ENCODE data around the gene BTBD9.
A peak's percentile ranks its signal among the peaks of the same experiment; 100 is the strongest.
"Not testable (repeated sequence)": the region's sequence is repeated elsewhere in the genome, so short reads cannot be mapped to it uniquely, and the experiment has no call there.

The BTBD9 gene

DNA sequence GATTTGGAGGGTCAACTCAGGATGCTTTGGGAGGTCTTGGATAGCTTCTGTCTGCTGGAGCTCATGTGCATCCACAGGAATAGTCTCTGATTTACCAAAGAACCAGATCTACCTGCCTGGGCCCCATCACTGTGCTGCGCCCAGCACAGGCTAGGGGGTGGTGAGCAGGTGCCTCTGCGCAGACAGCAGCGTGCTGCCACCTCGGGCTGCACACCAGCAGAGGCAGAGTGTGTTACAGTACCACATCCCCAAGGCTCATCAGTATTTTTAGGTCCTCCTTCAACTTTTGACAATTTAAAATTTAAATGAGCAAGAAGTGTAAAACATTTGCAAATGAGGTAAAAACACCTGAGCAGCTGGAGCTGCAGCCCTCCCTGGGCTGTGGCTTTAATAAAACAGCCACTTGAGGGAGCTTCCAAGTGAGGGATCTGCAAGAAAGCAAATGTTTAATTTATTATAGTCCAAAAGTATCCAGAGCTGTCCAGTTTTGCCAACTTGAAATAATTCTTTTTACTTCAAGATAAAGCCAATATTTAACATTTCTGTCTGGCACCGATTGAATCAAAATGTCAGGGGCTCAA lies 495.3 kb downstream of the BTBD9 start:
- DNase-seq (ENCODE audit: low read depth), result no peak

DNA sequence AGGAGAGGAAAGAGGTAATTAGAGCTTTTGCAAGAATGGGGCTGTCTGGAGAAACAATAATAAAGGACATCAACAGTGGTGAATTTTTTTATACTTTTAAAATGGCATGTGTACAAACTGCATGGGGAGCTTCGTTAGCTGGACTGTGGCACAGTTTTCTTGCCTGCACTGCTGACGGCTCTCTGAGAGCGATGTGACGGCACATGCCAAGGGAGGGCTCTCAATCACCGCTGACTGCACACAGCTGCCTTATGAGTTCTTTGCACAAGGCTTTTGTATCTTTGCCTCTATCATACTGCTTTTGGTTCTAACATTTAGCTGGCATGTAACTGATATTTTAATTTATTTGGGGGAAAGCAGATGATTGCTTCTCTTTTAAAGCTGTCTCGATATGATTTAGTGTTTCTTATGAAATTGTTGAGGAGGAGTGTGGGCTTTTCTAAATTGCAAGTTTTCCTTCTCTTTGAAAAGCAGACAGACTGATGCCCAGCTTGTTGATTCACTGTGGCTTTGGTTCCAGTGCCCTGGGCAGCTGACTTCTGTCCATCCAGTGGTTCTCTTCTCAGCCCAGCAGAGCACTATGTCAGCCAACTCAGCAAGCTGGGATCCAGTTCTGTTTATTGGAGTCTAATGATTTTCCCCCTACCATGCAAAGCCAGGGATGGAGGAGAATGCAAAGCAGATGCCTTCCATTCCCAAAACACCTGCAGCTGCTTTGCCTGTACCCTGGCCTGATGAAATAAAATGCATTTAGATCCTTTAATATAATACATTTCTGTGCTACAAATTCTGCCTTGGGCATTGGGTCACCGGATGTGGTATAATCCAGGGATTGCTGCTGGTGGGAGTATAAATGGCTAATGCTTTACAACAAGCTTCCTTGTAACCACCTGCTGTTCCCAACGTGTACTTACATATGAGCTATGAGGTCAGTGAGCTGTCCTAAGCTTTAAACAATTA lies 496.3 kb downstream of the BTBD9 start:
- no peak for DNase-seq (ENCODE audit: low read depth)

DNA sequence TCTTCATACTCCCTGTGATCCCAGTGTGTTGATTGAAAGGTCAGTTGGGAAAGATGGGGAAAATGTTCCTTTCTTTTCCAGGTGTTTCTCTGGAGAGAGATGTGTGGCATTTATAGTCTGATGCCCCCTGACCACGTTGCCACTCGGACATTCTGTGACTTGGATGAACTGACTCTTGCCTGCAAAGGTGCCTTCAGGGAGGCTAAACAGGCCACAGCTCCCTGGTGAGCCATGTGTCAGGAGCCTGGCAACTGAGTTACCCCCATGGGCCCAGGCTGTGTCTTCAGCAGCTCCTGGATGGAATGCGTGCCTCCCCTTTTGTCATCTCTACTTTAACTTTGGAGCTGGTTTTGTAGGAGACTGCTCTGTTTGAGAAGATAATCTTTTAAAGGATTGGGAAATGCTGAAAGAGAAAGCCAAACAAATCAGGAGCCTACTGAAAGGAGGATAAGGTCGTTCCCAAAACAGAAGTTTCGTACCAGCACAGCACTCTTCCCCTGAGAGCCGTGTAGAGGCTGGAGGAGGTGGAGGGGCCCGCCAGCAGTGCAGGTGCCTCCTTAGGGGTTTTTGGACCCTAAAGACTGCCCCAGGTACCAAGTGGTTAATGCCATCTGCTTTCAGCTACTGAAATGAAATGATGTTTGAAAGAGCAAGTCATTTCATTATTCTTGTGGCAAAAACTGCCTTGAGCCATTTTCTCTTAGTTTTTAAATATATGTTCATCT lies 497.4 kb downstream of the BTBD9 start:
- no peak for DNase-seq (ENCODE audit: low read depth)

DNA sequence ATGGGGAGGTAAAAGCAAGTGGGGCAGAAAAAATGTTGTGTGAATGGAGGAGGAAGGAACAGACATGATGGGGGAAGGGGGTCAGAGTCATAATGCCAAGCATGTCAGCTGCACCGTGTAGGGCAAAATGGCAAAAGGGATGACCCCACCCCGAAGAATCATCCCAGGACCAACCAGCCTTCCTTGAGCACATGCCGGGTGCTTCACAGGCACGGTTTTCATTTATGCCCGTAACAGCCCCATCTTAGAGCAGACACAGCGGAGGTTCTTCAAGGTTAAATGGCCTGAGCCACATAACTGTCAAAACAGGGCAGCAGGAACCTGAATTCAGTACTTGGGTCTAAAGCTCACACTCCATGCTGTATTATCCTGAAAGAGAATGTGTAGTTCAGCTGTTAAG lies 498.0 kb downstream of the BTBD9 start:
- DNase-seq (ENCODE audit: low read depth), result no peak

DNA sequence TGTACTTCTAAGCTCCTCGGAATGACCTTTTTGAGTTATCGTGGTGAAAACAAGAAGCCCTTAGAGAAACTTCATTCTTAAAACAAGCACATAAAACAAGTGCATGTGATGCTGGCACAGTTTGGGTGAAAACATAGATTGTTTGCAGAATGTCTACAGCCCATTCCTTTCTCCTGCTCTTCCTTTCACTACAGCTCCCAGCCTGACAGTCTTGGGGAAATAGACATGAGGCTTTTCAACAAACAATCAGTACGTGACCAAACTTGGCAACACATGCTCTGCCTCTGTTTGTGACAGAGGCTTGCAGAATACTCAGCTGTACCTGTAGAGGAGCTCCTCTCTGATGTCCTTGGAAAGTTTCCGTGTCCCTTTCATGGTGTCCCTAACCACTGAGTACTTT lies 498.6 kb downstream of the BTBD9 start:
- DNase-seq (ENCODE audit: low read depth), result no peak

DNA sequence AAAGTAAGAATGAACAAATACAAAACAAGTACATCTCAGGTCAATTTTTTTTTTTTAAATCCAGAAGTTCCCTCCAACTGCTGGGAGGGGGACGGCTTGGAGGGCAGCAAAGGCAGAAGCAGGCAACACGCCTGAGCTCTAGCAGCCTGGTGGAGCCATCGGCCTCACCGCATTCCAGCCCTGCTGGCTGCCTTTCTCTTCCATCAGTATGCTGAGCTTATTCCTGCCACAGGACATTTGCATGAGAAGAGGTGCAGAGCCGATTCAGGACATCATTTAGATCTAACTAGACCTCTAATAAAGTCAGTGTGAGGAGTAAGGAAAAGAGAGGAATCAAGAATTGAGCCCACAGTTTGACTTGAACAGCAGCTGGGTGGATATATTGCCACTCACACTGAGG lies 501.4 kb downstream of the BTBD9 start:
- DNase-seq (ENCODE audit: low read depth), result no peak

DNA sequence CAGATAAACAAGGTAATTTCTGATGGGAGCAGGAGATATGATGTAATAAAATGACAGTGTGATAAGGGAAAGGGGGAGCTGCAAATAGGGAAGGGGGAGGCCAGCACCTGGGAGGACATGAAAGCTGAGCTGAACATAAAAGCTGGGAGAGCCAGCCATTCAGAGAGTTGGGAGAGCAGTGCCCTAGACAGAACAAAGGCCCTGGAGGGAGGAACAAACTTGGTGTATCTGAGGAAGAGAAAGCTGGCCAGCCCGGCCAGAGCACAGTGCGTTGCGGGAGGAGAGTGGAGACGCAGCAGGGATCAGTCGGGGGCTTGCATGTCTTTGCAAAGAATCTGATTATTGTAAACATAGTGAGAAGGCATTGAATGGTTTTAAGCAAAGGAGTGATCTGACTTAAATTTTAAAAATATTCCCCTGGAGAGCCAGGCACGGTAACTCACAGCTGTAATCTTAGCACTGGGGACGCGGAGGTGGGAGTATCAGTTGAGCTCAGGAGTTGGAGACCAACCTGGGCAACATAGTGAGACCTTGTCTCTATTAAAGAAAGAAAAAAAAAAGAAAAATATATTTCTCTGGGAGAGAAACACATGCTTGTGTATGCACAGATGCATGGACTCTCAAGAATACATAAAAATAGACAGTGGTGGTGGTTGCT lies 502.0 kb downstream of the BTBD9 start:
- no peak for DNase-seq (ENCODE audit: low read depth)

DNA sequence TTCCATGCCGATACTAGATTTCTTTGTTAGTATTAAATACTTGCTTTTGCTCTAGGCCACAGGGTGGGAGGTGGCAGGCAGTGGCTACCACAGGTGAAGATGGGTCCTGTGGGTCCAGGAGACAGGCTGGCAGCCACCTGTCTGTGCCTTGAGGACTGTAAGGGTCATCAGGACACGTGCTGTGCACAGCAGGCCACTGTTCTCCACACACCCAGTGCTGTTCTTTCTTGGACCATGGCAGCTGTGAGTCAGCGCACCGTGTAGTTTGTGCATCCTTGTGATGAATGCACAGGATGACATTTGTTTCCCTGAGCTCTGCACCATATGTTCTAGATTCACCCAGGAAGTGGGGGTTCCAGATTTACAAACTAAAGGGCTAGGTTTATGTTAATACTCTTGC lies 503.2 kb downstream of the BTBD9 start:
- no peak for DNase-seq (ENCODE audit: low read depth)

DNA sequence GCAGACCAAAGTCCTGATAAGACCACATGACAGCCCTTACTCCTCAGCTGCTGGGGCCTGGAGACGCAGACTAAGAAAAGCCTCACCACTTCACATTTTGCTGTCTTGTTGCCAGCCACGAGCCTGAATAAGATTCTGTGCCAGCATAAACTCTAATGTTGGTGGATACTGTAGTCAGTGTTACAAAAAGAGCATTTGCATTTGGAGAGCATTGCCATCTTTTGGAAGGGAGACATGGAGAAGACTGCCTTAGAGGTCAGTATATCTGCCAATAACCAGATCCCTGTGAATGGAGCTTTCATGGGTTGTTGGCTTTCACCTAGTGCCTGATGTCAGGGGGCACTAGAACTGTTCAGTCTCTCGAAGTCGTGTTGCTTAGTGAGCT lies 505.0 kb downstream of the BTBD9 start:
- DNase-seq (ENCODE audit: low read depth), result no peak

DNA sequence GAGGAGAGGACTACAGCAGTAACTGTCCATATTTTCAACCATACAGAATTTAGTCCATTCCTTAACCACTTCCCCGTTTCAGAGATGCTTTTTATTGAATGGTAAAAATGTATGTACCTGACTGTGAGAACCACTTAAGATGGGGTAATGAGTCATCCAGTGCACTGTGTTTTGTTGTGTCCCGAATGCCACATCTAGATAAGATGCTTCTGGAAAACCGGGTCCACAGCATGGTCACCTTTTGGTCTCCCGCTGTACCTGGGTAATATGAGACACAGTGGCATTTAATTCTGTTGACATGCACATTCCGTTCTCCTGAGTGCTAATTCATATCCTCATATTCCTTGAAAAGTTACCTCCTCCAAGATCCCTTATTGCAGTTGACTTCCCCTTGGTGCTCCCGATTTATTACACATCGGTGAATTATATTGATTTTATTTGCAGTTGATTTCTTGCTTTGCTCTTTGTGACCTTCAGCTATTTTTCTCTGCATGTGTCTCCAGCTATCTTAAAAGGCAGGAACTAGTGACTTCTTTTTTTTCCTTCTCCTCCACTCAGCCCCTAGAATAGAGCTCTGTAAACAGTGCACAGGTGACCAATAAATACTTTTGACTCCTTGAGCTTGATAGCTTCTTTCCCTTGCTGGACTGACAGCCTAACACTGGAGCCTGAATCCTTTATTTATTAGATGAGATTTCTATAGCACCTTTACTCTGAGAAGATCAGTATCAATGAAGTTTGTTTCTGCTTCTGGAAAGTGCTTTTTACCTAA lies 505.6 kb downstream of the BTBD9 start:
- no peak for DNase-seq (ENCODE audit: low read depth)

DNA sequence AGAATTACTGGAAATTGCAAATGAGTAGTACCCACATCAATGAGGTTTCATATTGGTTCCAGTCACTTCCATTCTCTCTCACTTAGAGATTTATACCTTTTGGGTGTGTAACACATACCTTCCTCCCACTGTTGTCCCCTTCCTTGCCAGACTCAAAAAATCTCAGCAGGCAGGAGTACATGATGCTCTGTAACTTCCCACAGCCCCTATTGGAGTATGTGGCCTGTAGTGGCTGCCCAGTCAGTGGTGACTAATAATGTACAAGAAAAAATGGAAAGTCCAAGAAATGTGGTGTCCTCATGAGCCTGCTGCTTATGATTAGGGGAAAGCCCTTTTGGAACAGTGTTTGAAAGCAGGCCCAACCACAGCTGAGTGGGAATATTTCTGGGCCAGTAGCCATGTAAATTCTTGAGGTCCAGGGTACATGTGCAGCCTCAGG lies 508.2 kb downstream of the BTBD9 start:
- peak; percentile 88 for DNase-seq (ENCODE audit: low read depth)

DNA sequence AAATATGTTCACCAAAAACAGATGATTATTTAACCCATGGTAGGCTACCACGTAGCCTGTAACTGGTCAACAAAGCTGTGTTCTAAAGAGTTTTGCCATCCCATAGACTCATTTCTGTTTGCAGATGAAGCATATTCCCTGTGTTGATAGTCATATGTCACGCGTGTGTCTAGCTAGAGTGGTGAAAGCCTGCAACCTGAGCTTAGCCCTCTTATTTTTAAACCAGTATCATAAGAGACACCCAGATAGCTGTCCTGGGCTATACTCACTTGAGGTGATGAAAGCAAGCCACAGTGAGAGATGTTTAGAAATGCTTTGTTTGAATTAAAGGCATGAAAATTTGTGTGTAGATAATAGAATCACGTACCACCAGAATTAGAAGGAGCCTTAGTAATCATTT lies 512.4 kb downstream of the BTBD9 start:
- DNase-seq (ENCODE audit: low read depth), result no peak

DNA sequence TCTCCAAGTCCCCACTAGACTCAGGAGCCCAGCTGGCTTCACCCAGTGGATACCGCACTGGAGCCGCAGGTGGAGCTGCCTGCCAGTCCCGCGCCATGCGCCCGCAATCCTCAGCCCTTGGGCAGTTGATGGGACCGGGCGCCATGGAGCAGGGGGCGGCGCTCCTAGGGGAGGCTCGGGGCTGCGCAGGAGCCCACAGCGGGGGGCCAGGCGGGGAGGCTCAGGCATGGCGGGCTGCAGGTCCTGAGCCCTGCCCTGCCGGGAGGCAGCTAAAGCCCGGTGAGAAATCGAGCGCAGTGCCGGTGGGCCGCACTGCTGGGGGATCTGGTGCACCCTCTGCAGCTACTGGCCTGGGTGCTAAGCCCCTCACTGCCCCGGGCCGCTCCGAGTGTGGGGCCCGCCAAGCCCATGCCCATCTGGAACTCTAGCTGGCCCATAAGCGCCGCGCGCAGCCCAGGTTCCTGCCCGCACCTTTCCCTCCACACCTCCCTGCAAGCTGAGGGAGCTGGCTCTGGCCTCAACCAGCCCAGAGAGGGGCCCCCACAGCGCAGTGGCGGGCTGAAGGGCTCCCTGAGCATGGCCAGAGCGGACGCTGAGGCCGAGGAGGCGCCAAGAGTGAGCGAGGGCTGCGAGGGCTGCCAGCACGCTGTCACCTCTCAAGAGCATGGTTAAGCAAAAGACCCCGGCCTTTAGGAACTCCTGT lies 515.4 kb downstream of the BTBD9 start:
- DNase-seq (ENCODE audit: low read depth), result not testable (repeated sequence)

DNA sequence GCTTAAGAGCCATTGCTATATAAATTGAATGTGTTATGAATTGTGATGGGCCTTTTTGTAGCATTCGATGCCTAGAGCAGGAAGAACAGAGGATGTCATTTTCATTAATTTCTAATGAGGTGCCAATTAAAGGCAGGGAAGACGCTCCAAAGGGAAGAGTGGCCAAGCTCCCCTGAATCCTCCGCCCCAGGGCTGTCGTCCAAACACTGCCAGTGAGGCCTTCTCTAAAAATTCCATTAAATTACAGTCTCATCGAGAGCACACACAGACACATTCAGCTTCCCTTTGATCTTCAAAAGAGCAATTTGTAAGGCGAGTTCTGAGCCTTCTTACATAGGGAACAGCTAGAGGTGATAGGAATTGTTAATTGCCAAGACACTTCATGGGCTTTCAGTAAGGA lies 520.2 kb downstream of the BTBD9 start:
- DNase-seq (ENCODE audit: low read depth), result no peak

DNA sequence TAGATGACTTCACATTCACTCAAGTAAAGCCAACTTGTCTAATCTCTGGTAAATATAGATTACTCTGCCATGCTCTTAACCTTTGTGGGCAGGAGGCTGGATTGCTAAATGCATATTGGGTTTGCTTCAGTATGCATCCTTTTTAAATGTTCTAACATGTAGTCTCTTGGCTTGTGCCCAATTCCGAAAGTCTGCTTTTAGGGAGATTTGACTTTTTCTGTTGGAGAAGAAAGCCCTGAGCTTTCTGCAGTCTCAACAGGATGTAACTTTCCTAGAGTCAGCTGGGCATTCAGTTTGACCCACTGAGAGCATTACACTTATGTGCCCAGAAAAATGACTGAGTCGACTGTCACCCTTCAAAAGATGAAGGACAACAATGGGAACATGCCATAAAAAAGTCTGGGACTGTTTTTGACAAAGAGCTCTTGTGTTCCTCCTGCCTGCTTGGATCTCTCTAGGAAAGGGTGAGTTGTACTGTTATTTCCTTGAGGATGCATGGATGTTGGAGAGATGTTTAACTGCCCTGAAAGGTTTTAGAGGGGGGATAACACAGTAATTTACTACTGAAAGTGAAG lies 520.9 kb downstream of the BTBD9 start:
- DNase-seq (ENCODE audit: low read depth), result no peak
